Muscle layer of colon (tissue), 2 donors: ENCODE measurements around the gene CTDP1.

Experiments
- H3K27ac ChIP-seq: one replicate; pipeline ENCODE4 v1.7.0; 2013; ENCODE audit warnings: low read depth, mild to moderate bottlenecking, low read length, moderate library complexity
- H3K27me3 ChIP-seq, 2 donors: one replicate each; pipeline ENCODE4 v1.7.0; 2013; ENCODE audit warnings: low read length in 2 of 2, mild to moderate bottlenecking in 2 of 2; ENCODE audit not compliant: insufficient read depth in 2 of 2, control insufficient read depth in 1 of 2
- H3K36me3 ChIP-seq: one replicate; pipeline ENCODE4 v1.7.0; 2013; ENCODE audit warnings: mild to moderate bottlenecking, low read length; ENCODE audit not compliant: insufficient read depth
- H3K4me1 ChIP-seq: one replicate; pipeline ENCODE4 v1.7.0; 2013; ENCODE audit warnings: mild to moderate bottlenecking, low read length; ENCODE audit not compliant: insufficient read depth
- H3K4me3 ChIP-seq, 2 donors: one replicate each; pipeline ENCODE4 v1.7.0; 2013; ENCODE audit warnings: low read length in 2 of 2, low read depth in 1 of 2, mild to moderate bottlenecking in 1 of 2, moderate library complexity in 1 of 2
- H3K9ac ChIP-seq: one replicate; pipeline ENCODE4 v1.7.0; 2013; ENCODE audit warnings: low read length
- H3K9me3 ChIP-seq: one replicate; pipeline ENCODE4 v1.7.0; 2013; ENCODE audit warnings: mild to moderate bottlenecking, low read length
- donor health status: abdominal sarcoma.
- donor health status: Adenocarcinoma of cecum.

Gene CTDP1

GRCh38 chr18:79789901-79790890 is 110.6 kb downstream of the CTDP1 start:
- no peaks in the 10 kb centered on the region for H3K4me1 ChIP-seq
- H3K36me3 ChIP-seq: no peaks in the 10 kb centered on the region

DNA sequence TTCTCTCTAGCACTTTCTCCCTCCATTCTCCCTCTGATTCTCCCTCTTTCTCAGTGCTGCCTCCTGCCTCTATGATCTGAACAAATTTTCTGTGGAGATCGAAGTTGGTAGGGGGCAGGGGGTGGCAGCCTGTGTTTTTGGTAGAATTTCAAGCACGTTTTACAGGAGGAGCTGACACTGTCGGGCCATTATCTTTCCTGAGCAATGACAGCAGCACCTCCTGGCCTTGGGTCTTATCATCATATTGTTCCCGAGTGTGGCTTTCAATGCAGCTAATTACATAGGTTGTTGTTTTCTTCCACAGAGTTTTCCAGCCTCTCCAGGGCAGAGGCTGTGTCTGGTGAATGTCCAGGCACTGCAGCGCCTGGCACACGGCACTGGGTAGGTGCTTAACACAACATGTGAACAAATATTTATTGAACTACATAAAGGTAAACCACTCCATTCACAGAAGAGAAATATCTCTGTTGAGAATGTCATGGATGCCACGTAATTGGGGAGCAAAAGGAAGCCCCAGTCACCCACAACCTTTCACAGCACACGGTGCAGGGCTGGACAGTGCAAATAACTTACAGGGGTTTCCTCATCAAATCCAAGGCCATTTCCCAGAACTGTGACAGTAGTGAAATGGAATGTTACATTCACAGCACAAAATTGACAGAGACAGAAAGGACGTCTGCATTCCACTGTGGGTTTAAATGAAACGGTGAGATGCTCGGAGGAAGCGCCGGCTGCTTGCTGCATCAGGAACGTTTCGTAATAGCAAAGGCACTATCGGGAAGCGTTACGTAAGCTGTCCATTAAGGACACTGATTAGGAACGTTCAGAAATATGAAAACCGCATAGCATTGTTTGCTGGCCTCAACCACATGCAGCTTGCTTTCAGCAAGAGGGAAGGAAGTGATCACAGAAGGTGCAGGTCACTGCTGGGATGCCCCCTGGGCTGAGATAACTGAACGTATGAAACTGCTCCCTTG is 111.7 kb downstream of the CTDP1 start:
- H3K27me3 ChIP-seq: peaks cover 15 to 46% of the 10 kb centered on the region in 2 donors

More at GRCh38 chr18:79789901-79790890, 110.6 kb downstream of the CTDP1 start:
- H3K27ac ChIP-seq: no peak overlapping the region
- H3K4me3 ChIP-seq: no peak overlapping the region
- no peaks in the 10 kb centered on the region for H3K9me3 ChIP-seq
- H3K27me3 ChIP-seq: peaks cover 15 to 51% of the 10 kb centered on the region in 2 donors
- no peak overlapping the region for H3K9ac ChIP-seq

GRCh38 chr18:79792096-79792987 is 112.7 kb downstream of the CTDP1 start:
- H3K4me3 ChIP-seq: no peak overlapping the region
- H3K4me1 ChIP-seq: no peaks in the 10 kb centered on the region
- H3K27ac ChIP-seq: no peak overlapping the region
- no peaks in the 10 kb centered on the region for H3K36me3 ChIP-seq
- no peak overlapping the region for H3K9ac ChIP-seq
- H3K27me3 ChIP-seq: peaks cover 9 to 46% of the 10 kb centered on the region in 2 donors
- H3K9me3 ChIP-seq: no peaks in the 10 kb centered on the region

More for the DNA sequence above, 111.7 kb downstream of the CTDP1 start:
- H3K4me3 ChIP-seq: no peak overlapping the region
- H3K9ac ChIP-seq: no peak overlapping the region
- no peak overlapping the region for H3K27ac ChIP-seq
- H3K4me1 ChIP-seq: no peaks in the 10 kb centered on the region
- no peaks in the 10 kb centered on the region for H3K9me3 ChIP-seq
- H3K36me3 ChIP-seq: no peaks in the 10 kb centered on the region

DNA sequence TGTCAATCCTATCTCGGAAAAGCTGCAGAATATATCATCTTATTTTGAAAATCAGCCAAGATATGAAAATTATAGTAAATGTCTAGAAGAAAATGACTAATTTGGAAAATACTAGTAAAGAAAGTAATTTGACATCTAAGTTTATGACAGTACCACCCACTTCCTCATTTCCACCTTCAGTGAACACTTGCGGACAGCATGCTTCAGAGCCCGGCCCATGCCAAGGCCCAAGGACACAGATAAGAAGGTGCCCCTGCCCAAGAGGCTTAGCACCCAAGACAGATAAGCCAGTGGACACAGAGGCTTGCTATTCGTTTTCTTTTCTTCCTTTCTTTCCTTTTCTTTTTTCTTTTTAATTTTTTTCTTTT is 113.4 kb downstream of the CTDP1 start:
- peaks cover 6 to 45% of the 10 kb centered on the region in 2 donors for H3K27me3 ChIP-seq
- H3K9me3 ChIP-seq: no peaks in the 10 kb centered on the region
- H3K4me3 ChIP-seq: no peak overlapping the region
- H3K4me1 ChIP-seq: no peaks in the 10 kb centered on the region
- no peaks in the 10 kb centered on the region for H3K36me3 ChIP-seq
- no peak overlapping the region for H3K27ac ChIP-seq
- H3K9ac ChIP-seq: no peak overlapping the region

DNA sequence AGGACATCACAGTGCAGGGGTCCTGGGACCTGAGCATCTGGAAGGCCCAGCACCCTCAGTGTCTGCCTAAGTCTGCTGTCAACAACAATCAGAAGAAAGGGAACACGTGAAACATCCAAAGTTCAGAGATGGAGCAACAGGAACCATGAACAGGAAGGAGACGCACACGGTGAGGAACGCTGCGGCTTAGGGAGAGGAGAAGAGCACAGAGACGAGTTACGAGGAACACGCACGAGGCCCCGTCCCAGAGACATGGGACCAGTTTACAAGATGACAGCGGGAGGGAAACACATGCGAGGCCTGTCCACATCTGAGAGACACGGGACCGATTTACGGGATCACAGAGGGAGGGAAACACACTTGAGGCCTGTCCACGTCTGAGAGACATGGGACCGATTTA is 115.2 kb downstream of the CTDP1 start:
- Histone ChIP-seq H3K4me1 (peaks cover 4% of the 10 kb centered on the region), H3K4me3 (no peak overlapping the region), H3K27ac (no peak overlapping the region), H3K27me3 (peaks cover 15 to 45% of the 10 kb centered on the region in 2 donors), H3K9me3 (no peaks in the 10 kb centered on the region), H3K9ac (no peak overlapping the region), H3K36me3 (no peaks in the 10 kb centered on the region)

DNA sequence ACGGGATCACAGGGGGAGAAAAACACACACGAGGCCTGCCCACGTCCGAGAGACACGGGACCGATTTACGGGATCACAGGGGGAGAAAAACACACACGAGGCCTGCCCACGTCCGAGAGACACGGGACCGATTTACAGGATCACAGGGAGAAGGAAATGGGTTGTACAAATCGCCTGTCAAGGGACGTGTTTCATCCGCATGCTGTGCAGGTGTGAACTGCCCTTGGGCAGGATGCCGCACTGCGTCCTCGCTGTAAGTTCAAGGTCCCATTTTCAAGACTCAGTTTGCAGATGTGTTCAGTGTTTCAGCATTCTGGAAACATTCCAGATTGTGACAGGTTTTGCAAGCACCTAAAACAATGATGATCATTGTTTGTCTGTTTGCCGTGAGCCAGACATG is 115.8 kb downstream of the CTDP1 start:
- H3K36me3 ChIP-seq: no peaks in the 10 kb centered on the region
- H3K4me1 ChIP-seq: peaks cover 4% of the 10 kb centered on the region
- H3K9me3 ChIP-seq: no peaks in the 10 kb centered on the region
- H3K9ac ChIP-seq: no peak overlapping the region
- H3K27me3 ChIP-seq: peaks cover 15 to 46% of the 10 kb centered on the region in 2 donors
- H3K4me3 ChIP-seq: no peak overlapping the region
- no peak overlapping the region for H3K27ac ChIP-seq

DNA sequence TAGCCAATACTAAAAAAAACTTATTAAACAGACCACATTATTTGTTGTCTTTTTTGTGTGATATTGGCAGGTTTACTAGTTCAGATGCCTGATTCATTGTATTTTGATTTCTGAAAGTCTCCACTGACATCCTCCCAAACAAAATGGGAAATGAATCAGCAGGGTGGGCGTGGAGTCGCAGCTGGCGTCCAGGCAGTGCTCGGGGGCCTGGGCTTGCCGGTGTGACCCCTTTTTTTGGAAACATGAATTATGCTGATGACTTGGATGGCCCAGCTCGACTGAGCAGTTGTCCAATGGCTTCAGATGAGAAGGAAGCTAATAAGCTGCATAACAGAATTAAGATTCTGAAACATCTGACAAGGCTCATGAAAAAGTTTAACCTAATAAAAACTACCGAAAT is 116.4 kb downstream of the CTDP1 start:
- Histone ChIP-seq H3K27ac (no peak overlapping the region), H3K9ac (no peak overlapping the region), H3K4me1 (peaks cover 4% of the 10 kb centered on the region), H3K27me3 (peaks cover 15 to 48% of the 10 kb centered on the region in 2 donors), H3K9me3 (no peaks in the 10 kb centered on the region), H3K4me3 (no peak overlapping the region), H3K36me3 (no peaks in the 10 kb centered on the region)

DNA sequence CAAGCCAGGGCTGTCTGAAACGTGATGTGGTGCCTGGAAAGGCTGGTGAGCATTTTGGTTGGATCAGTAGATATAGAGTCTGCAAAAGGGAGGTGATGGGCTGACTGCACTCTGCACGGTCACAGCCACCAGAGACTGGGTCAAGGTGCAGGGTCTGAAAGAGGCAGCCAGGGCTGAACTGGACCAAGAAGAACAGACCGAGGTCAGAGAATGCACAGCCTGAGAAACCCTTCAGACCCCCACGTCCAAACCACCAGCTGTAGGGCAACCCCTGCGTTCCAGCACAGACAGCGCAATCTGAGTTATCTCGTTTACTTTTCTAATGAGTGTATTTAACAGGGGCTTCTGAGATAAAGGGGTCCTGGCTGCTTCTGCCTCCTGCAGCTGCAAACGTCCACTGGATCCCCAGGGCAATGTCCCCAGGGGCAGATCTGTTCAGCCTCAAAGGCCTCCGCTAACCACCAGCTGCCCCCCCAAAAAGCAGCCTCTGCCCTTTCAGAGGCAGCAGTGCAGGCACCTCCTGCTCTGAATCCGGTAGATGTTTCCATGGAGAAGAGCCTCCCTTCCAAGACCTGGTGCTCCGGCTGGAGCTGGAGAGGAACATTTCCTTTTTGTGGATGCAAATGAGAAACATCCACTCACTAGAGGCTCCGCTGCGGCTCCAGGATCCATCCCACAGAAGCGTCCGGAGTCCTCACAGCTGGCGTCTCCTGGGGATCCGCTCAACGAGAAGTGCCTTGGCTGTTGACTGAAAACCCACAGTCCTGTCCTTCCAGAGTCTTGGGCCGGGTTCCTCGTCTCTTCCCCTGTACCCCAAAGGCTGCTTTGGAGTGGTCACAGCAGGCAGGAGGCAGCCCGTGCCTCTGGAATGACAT is 117.2 kb downstream of the CTDP1 start:
- Histone ChIP-seq H3K9ac (no peak overlapping the region), H3K27ac (no peak overlapping the region), H3K27me3 (peaks cover 15 to 48% of the 10 kb centered on the region in 2 donors)

GRCh38 chr18:79797518-79798345 is 118.1 kb downstream of the CTDP1 start, which contains the start of gene KCNG2:
TSS of gene KCNG2 (plus strand) at chr18:79797938. CDS start at chr18:79863668, 65,730 bp downstream.
- no peaks in the 10 kb centered on the region for H3K9me3 ChIP-seq
- H3K27ac ChIP-seq: no peak within 1 kb of the TSS
- peaks cover 15 to 48% of the 10 kb centered on the region in 2 donors for H3K27me3 ChIP-seq
- no peaks in the 10 kb centered on the region for H3K36me3 ChIP-seq
- no peak within 1 kb of the TSS for H3K9ac ChIP-seq
- H3K4me1 ChIP-seq: peaks cover 4% of the 10 kb centered on the region
- H3K4me3 ChIP-seq: peak within 1 kb of the TSS in 1 of 2 donors; percentile 27

More for the DNA sequence above, 117.2 kb downstream of the CTDP1 start:
- Histone ChIP-seq H3K9me3 (no peaks in the 10 kb centered on the region), H3K4me3 (no peak overlapping the region), H3K4me1 (peaks cover 4% of the 10 kb centered on the region), H3K36me3 (no peaks in the 10 kb centered on the region)
